SK-N-SH (cell line): ENCODE data around the gene C13orf46. TPM values are rescaled to one million over a fixed set of nuclear protein-coding genes. Genes with fewer than 3 reads are reported as not detected.

Experiments used
- CTCF ChIA-PET: fragments of 300-600, 350-600 bp; formaldehyde crosslinking; extraction: SDS; loops from one replicate; lab custom pipeline; 2021; lab: Yijun Ruan, JAX
- POLR2A ChIA-PET: fragments of 350-600 bp; sonication (Branson Sonifier 250); formaldehyde crosslinking; extraction: SDS; loops from one replicate; lab custom pipeline; 2020; ENCODE audit warnings: antibody characterized with exemption, inconsistent platforms; lab: Yijun Ruan, JAX
- DNase-seq: peaks from one replicate; pipeline ENCODE4 v3.0.0; 2012
- H2AFZ ChIP-seq: fragments of 200-600 bp; sonication (generic); 2 replicates; pipeline ENCODE4 v1.8.1; 2016; ENCODE audit warnings: antibody characterized with exemption, mild to moderate bottlenecking, low read depth
- H3F3A ChIP-seq: fragments of 200-600 bp; sonication (generic); replicated peaks from 2 replicates; pipeline ENCODE3; 2016; ENCODE audit warnings: antibody characterized with exemption, mild to moderate bottlenecking; ENCODE audit not compliant: insufficient read depth
- H3K27ac ChIP-seq, 2 experiments: fragments of 200-500 bp in 1 of 2; fragments of 200-600 bp in 1 of 2; sonication (Bioruptor generic) in 1 of 2; sonication (generic), shearing (Covaris generic) in 1 of 2; 2 replicates each; pipeline versions ENCODE4 v1.5.1 to v1.6.1; 2014 to 2016; ENCODE audit warnings: low read depth in 2 of 2, inconsistent platforms in 1 of 2, low read length in 1 of 2, mild to moderate bottlenecking in 1 of 2, mixed read lengths in 1 of 2
- H3K27me3 ChIP-seq: fragments of 200-600 bp; sonication (generic), shearing (Covaris generic); 2 replicates; pipeline ENCODE4 v1.6.1; 2016; ENCODE audit warnings: mixed run types; ENCODE audit not compliant: insufficient read depth
- H3K36me3 ChIP-seq, 2 experiments: fragments of 200-500 bp in 1 of 2; fragments of 200-600 bp in 1 of 2; sonication (Bioruptor generic) in 1 of 2; sonication (generic) in 1 of 2; replicated peaks in 1 of 2; 2 replicates each; pipeline versions ENCODE3 to v1.5.1; 2014 to 2016; ENCODE audit warnings: low read length in 1 of 2, mild to moderate bottlenecking in 1 of 2; ENCODE audit not compliant: insufficient read depth in 2 of 2, control insufficient read depth in 1 of 2
- H3K4me1 ChIP-seq, 2 experiments: fragments of 200-500 bp in 1 of 2; fragments of 200-600 bp in 1 of 2; sonication (Bioruptor generic) in 1 of 2; sonication (generic), shearing (Covaris generic) in 1 of 2; 2 replicates each; pipeline versions ENCODE4 v1.5.1 to v1.6.1; 2014 to 2016; ENCODE audit warnings: low read depth in 1 of 2, low read length in 1 of 2, mixed run types in 1 of 2; ENCODE audit not compliant: insufficient read depth in 2 of 2, control insufficient read depth in 1 of 2
- H3K4me2 ChIP-seq: fragments of 200-600 bp; sonication (generic), shearing (Covaris generic); 2 replicates; pipeline ENCODE4 v1.6.1; 2017; ENCODE audit warnings: mixed run types
- H3K4me3 ChIP-seq, 2 experiments: fragments of 200-500 bp in 1 of 2; fragments of 200-600 bp in 1 of 2; sonication (Bioruptor generic) in 1 of 2; sonication (generic), shearing (Covaris generic) in 1 of 2; 2 replicates each; pipeline versions ENCODE4 v1.5.1 to v1.8.1; 2014 to 2016; ENCODE audit warnings: low read depth in 2 of 2, inconsistent platforms in 1 of 2, low read length in 1 of 2, mild to moderate bottlenecking in 1 of 2, mixed read lengths in 1 of 2, moderate library complexity in 1 of 2
- H3K79me2 ChIP-seq: fragments of 200-600 bp; sonication (generic); 2 replicates; pipeline ENCODE4 v1.8.1; 2017; ENCODE audit warnings: mild to moderate bottlenecking; ENCODE audit not compliant: insufficient read depth
- H3K9ac ChIP-seq: fragments of 200-600 bp; sonication (generic); 2 replicates; pipeline ENCODE4 v1.6.1; 2017; ENCODE audit warnings: mixed run types
- H3K9me2 ChIP-seq: fragments of 200-600 bp; sonication (generic); 2 replicates; pipeline ENCODE4 v1.6.1; 2017; ENCODE audit warnings: mixed run types
- H3K9me3 ChIP-seq: fragments of 200-600 bp; sonication (generic); 2 replicates; pipeline ENCODE4 v1.6.1; 2017; ENCODE audit warnings: mixed run types, mild to moderate bottlenecking, moderate library complexity
- H4K20me1 ChIP-seq: fragments of 200-600 bp; sonication (generic); 2 replicates; pipeline ENCODE4 v1.6.1; 2017; ENCODE audit warnings: mild to moderate bottlenecking, mixed run types; ENCODE audit not compliant: insufficient read depth
- CHD2 ChIP-seq: fragments of 150-350 bp; IDR thresholded peaks from 2 replicates; pipeline ENCODE4 v1.6.1; 2018; ENCODE audit warnings: low read length; ENCODE audit not compliant: partially characterized antibody
- ELF1 ChIP-seq: IDR thresholded peaks from 2 replicates; pipeline ENCODE4 v1.4.0; 2012
- EP300 ChIP-seq, 2 experiments: IDR thresholded peaks; 2 replicates each; pipeline versions ENCODE4 v1.4.0 to v1.6.1; 2012; ENCODE audit warnings: borderline replicate concordance in 1 of 2, low read depth in 1 of 2, low read length in 1 of 2
- EZH2phosphoT487 ChIP-seq: fragments of 200-600 bp; sonication (generic); IDR thresholded peaks from 2 replicates; pipeline ENCODE4 v1.6.1; 2017; ENCODE audit warnings: low read depth, mixed run types, mild to moderate bottlenecking, antibody characterized with exemption, moderate library complexity, borderline replicate concordance
- FOSL2 ChIP-seq: IDR thresholded peaks from 2 replicates; pipeline ENCODE4 v1.4.0; 2012; ENCODE audit warnings: low read depth, mild to moderate bottlenecking, moderate library complexity, borderline replicate concordance
- GABPA ChIP-seq: IDR thresholded peaks from 2 replicates; pipeline ENCODE4 v1.4.0; 2012; ENCODE audit warnings: low read depth, mild to moderate bottlenecking
- IRF3 ChIP-seq: fragments of 150-350 bp; IDR thresholded peaks from 2 replicates; pipeline ENCODE4 v1.6.1; 2016; ENCODE audit warnings: mild to moderate bottlenecking, low read depth, low read length
- PBX3 ChIP-seq: IDR thresholded peaks from 2 replicates; pipeline ENCODE4; 2012
- POLR2AphosphoS5 ChIP-seq: IDR thresholded peaks from 2 replicates; pipeline ENCODE4 v1.6.1; 2012; ENCODE audit warnings: low read depth, low read length
- RAD21 ChIP-seq: IDR thresholded peaks from 2 replicates; pipeline ENCODE4 v1.6.1; 2012; ENCODE audit warnings: mild to moderate bottlenecking, low read length
- SIN3A ChIP-seq: IDR thresholded peaks from 2 replicates; pipeline ENCODE4 v1.6.1; 2012; ENCODE audit warnings: low read depth, mild to moderate bottlenecking, low read length, moderate library complexity, borderline replicate concordance
- SMC3 ChIP-seq: IDR thresholded peaks from 2 replicates; pipeline ENCODE4 v1.6.1; 2012; ENCODE audit warnings: low read depth, low read length, improper control_type of control experiment
- TAF1 ChIP-seq: IDR thresholded peaks from 2 replicates; pipeline ENCODE4 v1.6.1; 2012; ENCODE audit warnings: low read depth, mild to moderate bottlenecking, low read length, moderate library complexity, borderline replicate concordance
- USF1 ChIP-seq: IDR thresholded peaks from 2 replicates; pipeline ENCODE4 v1.4.0; 2012; ENCODE audit warnings: low read depth, borderline replicate concordance
- YY1 ChIP-seq: IDR thresholded peaks from 2 replicates; pipeline ENCODE4 v1.4.0; 2012; ENCODE audit warnings: low read depth, mild to moderate bottlenecking
- ZBTB33 ChIP-seq: IDR thresholded peaks from 2 replicates; pipeline ENCODE4 v1.4.0; 2012; ENCODE audit warnings: low read depth, borderline replicate concordance
- WGBS: methylation state at CpG from one replicate; pipeline ENCODE4 v1.1.6; 2017; ENCODE audit warnings: low lambda C conversion rate; 5-methylcytosine and 5-hydroxymethylcytosine counted together
- polyA plus RNA-seq, 3 experiments: library from polyadenylated mRNA; depleted of rRNA; stranded (reverse); fragments of >200 nt; gene quantifications; 2 replicates each; pipeline ENCODE4 v1.2.3, GENCODE V29; 2012

The C13orf46 gene
- polyA plus RNA-seq, 1 of the 3 experiments (the other 2 are of a cell fraction) = 1.7 TPM

GRCh38 chr13:113937527-113938180, 36.2 kb downstream of the C13orf46 start:
- CTCF ChIA-PET = interaction anchor here (0.7 kb wide), 1 partner anchor 75 kb away, joined by 3 read pairs; no protein-coding TSS in a partner anchor
- H3K9me3 ChIP-seq = no peaks in the 10 kb centered on the region
- POLR2A ChIA-PET = interaction anchor here (0.5 kb wide), 1 partner anchor 419 kb away, joined by 6 read pairs; no protein-coding TSS in a partner anchor

More at GRCh38 chr13:113937527-113938180, 36.2 kb downstream of the C13orf46 start:
- H3K79me2 ChIP-seq = no peaks in the 10 kb centered on the region
- no peaks in the 10 kb centered on the region for H4K20me1 ChIP-seq
- no peaks in the 10 kb centered on the region for H3K9me2 ChIP-seq
- WGBS = 92% methylated on average over 20 of the region's 20 CpGs
- H3K4me2 ChIP-seq = no peak overlapping the region
- H3K4me3 ChIP-seq = no peak overlapping the region
- no peak overlapping the region for H2AFZ ChIP-seq
- no peaks in the 10 kb centered on the region for H3K27me3 ChIP-seq
- H3K27ac ChIP-seq = no peak overlapping the region
- no peak for DNase-seq
- H3K4me1 ChIP-seq = peaks cover 0 to 24% of the 10 kb centered on the region in 2 experiments; a peak in 1 of 4 replicates
- H3K36me3 ChIP-seq = no peaks in the 10 kb centered on the region
- peaks cover 3% of the 10 kb centered on the region for H3F3A ChIP-seq
- no peak overlapping the region for H3K9ac ChIP-seq
- TF ChIP-seq USF1 (no peak), PBX3 (no peak), YY1 (no peak), EP300 (IDR thresholded peaks at IDR 0.05; ENCODE audit: borderline replicate concordance in 1 of 2, low read depth in 1 of 2, low read length in 1 of 2) (no peak), EZH2phosphoT487 (no peak), CHD2 (no peak), POLR2AphosphoS5 (no peak), IRF3 (no peak), ELF1 (no peak), RAD21 (no peak), SMC3 (no peak), ZBTB33 (no peak), GABPA (no peak), FOSL2 (no peak), SIN3A (no peak), TAF1 (no peak)
